GM19468 (cell line): ENCODE results near the gene IGSF21.

Experiments used
- ATAC-seq: cut with Tn5 transposase; IDR thresholded peaks from one replicate; pipeline ENCODE4 v1.9.1; 2021; ENCODE audit warnings: mild to moderate bottlenecking, moderate library complexity, moderate number of reproducible peaks; ENCODE audit not compliant: unreplicated experiment; ENCODE audit errors: extremely low read depth

Gene IGSF21

GRCh38 chr1:18107369-18108298 is at the start of gene IGSF21:
IGSF21 (plus strand) TSS chr1:18107798; CDS start chr1:18108129, 331 bp downstream.
- no peak for ATAC-seq

DNA sequence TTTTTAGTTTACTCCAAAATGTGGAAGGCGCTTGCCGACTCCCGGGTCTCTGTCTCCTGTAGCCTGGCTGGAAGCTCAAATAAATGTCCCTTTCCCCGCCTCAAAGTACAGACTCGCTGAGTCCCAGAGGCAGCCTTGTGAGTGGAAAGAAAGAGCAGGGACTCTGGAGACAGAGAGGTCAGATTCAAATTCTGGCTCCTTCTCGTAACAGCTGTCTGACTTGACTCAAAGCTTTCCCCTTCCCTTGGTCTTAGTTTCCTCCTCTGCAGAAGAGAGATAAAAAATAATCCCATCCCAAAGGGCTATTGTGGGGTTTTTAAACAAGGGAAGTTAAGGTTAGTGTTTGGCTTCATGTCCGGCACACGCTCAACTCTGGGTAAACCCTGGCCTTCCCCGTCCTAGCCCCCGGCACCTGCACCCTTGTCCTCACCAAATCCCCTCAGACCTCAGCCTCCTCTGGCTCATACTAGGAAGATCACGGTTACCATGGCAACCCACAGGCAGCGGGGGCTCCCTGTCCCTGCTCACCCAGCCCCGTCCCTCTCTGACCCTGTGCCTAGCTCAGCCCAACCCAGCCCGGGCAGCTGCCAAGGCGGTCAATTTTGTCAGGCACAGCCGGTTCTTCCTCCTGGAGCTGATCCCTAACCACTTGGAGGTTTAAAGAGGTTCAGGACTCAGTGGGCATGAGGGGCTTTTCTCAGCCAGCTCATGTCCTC is 49.2 kb upstream of the IGSF21 start:
- ATAC-seq, result no peak

DNA sequence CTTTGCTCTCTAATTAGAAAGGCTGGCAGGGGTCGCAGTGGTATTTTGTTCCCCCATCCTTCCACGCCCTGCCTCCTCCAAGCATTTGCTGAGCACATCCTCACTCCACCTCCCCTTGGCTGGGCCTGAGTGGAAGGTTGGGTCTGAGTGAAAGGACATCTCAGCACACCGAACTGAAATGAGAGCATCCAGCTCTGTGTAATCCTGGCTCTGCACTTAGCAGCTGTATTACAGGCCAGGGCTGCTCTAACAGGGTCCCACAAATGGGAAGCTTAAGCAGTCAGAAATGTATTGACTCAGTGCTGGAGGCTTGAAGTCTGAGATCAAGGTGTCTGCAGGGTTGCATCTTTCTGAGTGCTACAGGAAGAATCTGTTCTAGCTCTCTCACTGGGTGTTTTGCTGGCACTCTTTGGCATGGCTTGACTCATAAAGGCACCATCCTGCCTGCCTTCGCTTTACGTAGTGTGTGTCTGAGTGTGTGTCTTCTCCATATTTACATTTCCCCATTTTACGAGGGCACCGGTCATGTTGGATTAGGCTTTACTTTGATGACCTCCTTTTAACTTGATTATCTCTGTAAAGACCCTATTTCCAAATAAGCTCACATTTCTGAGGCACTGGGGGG is 48.5 kb upstream of the IGSF21 start:
- no peak for ATAC-seq

- ATAC-seq, result no peak
Observed at GRCh38 chr1:18060366-18060765, 47.2 kb upstream of the IGSF21 start.

DNA sequence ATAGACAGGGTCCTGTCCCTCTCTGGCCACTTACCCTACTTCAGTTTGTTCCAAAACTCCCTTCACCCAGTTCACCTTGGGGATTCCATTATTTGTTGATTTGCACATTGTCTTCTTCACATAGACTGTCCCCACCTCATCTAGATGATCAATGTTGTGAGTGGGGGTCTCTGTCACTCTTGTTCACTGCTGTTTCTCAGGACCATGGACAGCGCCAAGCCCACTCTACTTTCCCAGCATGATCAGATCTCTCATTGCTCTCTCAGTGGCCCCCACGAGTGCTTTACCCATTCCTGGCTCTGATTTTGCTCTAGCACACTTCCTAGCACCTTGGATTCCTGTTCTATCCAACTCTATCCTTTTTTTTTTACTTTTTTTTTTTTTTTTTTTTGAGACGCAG is 45.4 kb upstream of the IGSF21 start:
- ATAC-seq, result no peak

- no peak for ATAC-seq
Observed at GRCh38 chr1:18064534-18064933, 43.1 kb upstream of the IGSF21 start.

DNA sequence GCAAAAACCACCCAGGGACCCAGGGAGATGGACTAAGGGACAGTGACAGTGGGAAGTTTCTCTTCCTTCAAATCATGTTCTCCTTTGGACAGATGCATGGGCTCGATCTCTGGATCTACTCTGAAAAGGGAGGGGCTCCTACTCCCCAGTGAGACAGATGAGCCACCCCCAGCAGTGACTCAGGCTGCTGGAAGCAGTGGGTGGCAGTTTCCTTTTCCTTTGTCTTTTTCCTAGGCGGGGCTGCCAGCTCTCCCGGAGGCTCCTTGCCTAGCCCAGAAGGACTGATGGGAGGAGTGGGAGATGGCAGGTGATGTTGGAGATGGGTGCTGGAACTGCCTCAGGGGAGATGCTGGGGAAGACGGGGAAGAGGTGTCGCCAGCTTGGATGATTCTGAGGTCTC is 41.0 kb upstream of the IGSF21 start:
- no peak for ATAC-seq

GRCh38 chr1:18069903-18070302 is 37.7 kb upstream of the IGSF21 start:
- no peak for ATAC-seq

GRCh38 chr1:18072066-18072465 is 35.5 kb upstream of the IGSF21 start:
- ATAC-seq, result no peak

DNA sequence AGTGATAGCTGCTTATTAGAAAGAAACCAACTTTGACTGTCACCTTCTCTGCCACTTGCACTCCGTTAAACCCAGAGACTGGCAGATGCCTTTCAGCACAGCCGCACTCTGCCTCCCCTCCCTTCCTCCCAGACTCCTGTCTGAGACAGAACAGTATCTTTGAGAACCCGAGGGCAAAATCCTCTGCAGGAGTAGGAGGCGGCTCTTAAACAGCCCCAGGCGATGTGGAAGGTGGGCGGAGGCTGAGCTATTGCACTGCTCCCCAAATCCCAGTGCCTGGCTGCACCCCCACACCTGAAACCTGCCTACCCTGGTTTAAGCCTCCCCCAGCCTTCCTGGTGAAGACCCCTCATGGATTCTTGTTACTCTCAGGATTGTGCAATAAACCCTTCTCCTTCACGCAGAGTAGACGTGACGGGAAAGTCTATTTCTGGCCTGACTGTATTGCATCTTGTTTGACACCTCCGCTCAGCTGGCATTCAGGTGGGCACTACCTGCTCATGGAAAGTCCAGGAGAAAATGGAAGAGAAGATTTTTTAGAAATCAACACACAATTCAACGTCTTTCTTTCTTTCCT is 34.4 kb upstream of the IGSF21 start:
- ATAC-seq, result no peak

- ATAC-seq, result no peak
Observed at GRCh38 chr1:18077657-18078215, 29.9 kb upstream of the IGSF21 start.

- ATAC-seq, result no peak
Observed at GRCh38 chr1:18079941-18080735, 27.5 kb upstream of the IGSF21 start.

- no peak for ATAC-seq
Observed at GRCh38 chr1:18085387-18086074, 22.1 kb upstream of the IGSF21 start.

- no peak for ATAC-seq
Observed at GRCh38 chr1:18088077-18088594, 19.5 kb upstream of the IGSF21 start.

DNA sequence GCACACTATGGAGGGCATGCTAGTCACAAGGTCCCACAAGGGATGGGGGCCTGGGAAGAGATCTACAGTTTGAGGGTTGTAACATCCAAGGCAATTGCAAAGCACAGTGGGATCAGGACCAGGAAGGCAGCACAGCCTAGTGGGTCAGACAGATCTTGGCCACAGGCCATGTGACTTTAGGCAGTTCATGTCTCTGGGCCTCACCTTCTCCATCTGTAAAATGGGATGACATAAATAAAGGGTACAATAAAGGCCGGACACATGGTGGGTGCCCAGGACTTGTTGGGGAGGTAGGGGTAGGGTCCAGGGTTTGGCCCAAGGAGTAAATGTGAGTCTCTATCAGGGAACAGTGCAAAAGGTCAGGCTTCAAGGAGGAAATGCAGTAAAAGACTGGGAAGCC is 18.1 kb upstream of the IGSF21 start:
- no peak for ATAC-seq

DNA sequence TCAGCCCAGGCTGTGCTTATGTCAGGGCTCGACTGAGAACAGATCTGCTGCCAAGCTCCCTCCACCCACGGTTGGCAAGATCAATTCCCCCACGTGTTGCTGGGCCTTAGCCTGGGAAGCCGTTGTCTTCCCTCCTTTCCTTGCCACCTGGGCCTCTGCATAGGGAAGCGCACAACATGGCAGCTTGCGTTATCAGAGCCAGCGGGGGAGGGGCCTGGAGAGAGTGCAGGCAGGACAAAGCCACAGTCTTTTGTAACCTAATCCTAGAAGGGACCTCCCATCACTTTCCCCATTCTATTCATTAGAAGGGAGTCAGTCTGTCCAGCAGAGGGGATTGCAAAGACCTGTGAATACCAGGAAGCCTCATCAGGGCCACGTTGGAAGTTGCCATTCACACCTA is 17.0 kb upstream of the IGSF21 start:
- no peak for ATAC-seq

GRCh38 chr1:18091660-18092446 is 15.7 kb upstream of the IGSF21 start:
- no peak for ATAC-seq

- ATAC-seq, result no peak
Observed at GRCh38 chr1:18093193-18093592, 14.4 kb upstream of the IGSF21 start.
